Measurements from ENCODE around the gene CGRRF1.

CGRRF1 gene

DNA sequence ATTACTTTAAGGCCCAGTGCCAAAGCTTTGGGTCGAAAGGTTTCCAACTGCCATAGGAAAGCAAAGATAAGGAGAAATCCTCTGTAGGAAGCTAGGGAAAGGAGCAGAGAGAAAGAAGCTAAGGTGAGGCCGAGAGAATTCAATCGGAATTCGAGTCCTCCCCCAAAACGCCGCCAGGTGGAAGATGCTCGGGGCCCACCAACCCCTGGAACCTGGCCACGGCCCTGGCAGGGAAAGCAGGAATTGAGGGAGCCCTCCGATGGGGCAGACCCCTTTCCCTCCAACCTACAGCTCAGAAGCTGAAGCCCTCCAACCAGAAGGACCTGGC, 21.4 kb upstream of the CGRRF1 start (continued):
- TF ChIP-seq, protein P1, sequence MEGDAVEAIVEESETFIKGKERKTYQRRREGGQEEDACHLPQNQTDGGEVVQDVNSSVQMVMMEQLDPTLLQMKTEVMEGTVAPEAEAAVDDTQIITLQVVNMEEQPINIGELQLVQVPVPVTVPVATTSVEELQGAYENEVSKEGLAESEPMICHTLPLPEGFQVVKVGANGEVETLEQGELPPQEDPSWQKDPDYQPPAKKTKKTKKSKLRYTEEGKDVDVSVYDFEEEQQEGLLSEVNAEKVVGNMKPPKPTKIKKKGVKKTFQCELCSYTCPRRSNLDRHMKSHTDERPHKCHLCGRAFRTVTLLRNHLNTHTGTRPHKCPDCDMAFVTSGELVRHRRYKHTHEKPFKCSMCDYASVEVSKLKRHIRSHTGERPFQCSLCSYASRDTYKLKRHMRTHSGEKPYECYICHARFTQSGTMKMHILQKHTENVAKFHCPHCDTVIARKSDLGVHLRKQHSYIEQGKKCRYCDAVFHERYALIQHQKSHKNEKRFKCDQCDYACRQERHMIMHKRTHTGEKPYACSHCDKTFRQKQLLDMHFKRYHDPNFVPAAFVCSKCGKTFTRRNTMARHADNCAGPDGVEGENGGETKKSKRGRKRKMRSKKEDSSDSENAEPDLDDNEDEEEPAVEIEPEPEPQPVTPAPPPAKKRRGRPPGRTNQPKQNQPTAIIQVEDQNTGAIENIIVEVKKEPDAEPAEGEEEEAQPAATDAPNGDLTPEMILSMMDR (tag by site-specific recombination; IDR thresholded peaks at IDR 0.05): 0 out of 2 replicates have a peak, but pooled peaks have one; percentile 30
- no peak for TF ChIP-seq ZNF776 (tag by site-specific recombination; IDR thresholded peaks at IDR 0.05; ENCODE audit: borderline replicate concordance)
- TF ChIP-seq ZBTB1 (tag by site-specific recombination; IDR thresholded peaks at IDR 0.05): no peak
- TF ChIP-seq, protein P2, sequence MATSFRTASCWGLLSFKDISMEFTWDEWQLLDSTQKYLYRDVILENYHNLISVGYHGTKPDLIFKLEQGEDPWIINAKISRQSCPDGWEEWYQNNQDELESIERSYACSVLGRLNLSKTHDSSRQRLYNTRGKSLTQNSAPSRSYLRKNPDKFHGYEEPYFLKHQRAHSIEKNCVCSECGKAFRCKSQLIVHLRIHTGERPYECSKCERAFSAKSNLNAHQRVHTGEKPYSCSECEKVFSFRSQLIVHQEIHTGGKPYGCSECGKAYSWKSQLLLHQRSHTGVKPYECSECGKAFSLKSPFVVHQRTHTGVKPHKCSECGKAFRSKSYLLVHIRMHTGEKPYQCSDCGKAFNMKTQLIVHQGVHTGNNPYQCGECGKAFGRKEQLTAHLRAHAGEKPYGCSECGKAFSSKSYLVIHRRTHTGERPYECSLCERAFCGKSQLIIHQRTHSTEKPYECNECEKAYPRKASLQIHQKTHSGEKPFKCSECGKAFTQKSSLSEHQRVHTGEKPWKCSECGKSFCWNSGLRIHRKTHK (tag by site-specific recombination; IDR thresholded peaks at IDR 0.05): no peak
- TF ChIP-seq TRIM28 (IDR thresholded peaks at IDR 0.05; ENCODE audit: borderline replicate concordance, low read length): no peak
- TF ChIP-seq ZNF548 (tag by site-specific recombination; IDR thresholded peaks at IDR 0.05): no peak
- TF ChIP-seq GLIS2 (tag by site-specific recombination; IDR thresholded peaks at IDR 0.05): no peak
- no peak for TF ChIP-seq ZNF175 (tag by site-specific recombination; IDR thresholded peaks at IDR 0.05)
- TF ChIP-seq, protein P3, sequence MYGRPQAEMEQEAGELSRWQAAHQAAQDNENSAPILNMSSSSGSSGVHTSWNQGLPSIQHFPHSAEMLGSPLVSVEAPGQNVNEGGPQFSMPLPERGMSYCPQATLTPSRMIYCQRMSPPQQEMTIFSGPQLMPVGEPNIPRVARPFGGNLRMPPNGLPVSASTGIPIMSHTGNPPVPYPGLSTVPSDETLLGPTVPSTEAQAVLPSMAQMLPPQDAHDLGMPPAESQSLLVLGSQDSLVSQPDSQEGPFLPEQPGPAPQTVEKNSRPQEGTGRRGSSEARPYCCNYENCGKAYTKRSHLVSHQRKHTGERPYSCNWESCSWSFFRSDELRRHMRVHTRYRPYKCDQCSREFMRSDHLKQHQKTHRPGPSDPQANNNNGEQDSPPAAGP (tag by site-specific recombination; IDR thresholded peaks at IDR 0.05): no peak

DNA sequence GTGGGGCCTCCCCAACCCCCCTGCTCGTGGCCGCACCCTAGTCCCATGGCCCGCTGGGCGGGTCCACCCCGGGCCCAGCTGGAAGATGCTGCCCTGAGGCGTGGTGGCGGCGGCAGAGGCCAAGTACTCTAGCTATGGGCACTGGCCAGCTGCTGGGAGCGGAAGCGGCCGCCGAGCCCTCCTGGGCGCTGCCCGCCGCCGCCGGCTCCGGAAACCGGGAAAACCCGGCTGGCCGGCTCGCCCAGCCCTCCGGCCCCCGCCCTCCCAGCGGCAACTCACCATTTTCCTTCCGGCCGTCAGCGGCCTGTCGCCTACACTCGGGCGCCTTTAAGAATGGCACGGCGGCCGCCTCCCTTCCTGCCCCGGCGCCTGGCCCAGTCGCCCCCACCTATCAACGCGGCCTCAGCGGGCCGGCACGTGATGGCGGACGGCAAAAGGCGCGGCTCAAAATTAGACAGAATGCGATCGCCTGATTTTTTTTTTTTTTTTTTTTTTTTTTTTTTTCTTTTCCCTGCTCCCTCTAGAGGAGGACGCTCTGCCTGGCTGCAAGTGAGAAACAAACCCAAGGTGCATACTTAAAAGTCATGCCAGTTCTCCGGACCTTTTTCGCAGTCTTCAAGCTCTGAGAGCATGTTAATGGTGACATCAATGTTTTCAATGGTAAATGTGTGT, 20.9 kb upstream of the CGRRF1 start, which contains the start of gene GMFB:
GMFB (minus strand) TSS at position 335 of the 672 bp plus-strand sequence; CDS start at position 282, 53 bp downstream.
- Histone ChIP-seq H3K36me3 (ENCODE audit: control insufficient read depth in 2 of 2, insufficient read depth in 1 of 2, low read length in 2 of 2) (no peaks in the 10 kb centered on the region; a peak in 1 of 3 replicates), H3K4me1 (ENCODE audit: control insufficient read depth, insufficient read depth, low read length) (peaks cover 15% of the 10 kb centered on the region), H3K9me3 (ENCODE audit: control insufficient read depth, insufficient read depth, low read depth, low read length) (no peaks in the 10 kb centered on the region), H3K4me3 (ENCODE audit: low read depth, low read length) (peak within 1 kb of the TSS; percentile 95), H3K27ac (ENCODE audit: extremely low read depth, low read depth, low read length) (peak within 1 kb of the TSS; percentile 87)
- ChIA-PET CTCF (interaction anchor here (0.5 to 2.1 kb wide), 7 partner anchors 15 to 315 kb away, joined by 3 to 4 read pairs (median 3); no protein-coding TSS in a partner anchor), POLR2A (interaction anchor here (0.7 to 1.2 kb wide), 5 partner anchors 24 to 538 kb away, joined by 3 to 7 read pairs (median 5); partner anchors contain the start of genes CDKN3, SOCS4 and WDHD1)
- TF ChIP-seq KLF10 (tag by site-specific recombination; IDR thresholded peaks at IDR 0.05) (peak; percentile 70), KLF9 (tag by site-specific recombination; IDR thresholded peaks at IDR 0.05; ENCODE audit: low read depth) (peak; percentile 25; the same call in 1 of the 2 replicates), EGR2 (tag by site-specific recombination; IDR thresholded peaks at IDR 0.05; ENCODE audit: low read depth) (peak; percentile 40; the same call in 1 of the 2 replicates), ZXDB (tag by site-specific recombination; IDR thresholded peaks at IDR 0.05) (peak; percentile 72), ZSCAN30 (tag by site-specific recombination; IDR thresholded peaks at IDR 0.05) (peak; percentile 53), ZNF341 (tag by site-specific recombination; IDR thresholded peaks at IDR 0.05; ENCODE audit: low read depth) (peak; percentile 73), YY1 (tag by site-specific recombination; IDR thresholded peaks at IDR 0.05) (peak; percentile 67), TRIM28 (IDR thresholded peaks at IDR 0.05; ENCODE audit: borderline replicate concordance, low read length) (no peak), KLF1 (tag by site-specific recombination; IDR thresholded peaks at IDR 0.05) (peak; percentile 73), ZNF777 (tag by site-specific recombination; IDR thresholded peaks at IDR 0.05; ENCODE audit: borderline replicate concordance) (no peak), KLF16 (tag by site-specific recombination; IDR thresholded peaks at IDR 0.05) (peak; percentile 39; the same call in 1 of the 2 replicates), ZNF596 (tag by site-specific recombination; IDR thresholded peaks at IDR 0.05) (no peak)
- TF ChIP-seq, protein P4, sequence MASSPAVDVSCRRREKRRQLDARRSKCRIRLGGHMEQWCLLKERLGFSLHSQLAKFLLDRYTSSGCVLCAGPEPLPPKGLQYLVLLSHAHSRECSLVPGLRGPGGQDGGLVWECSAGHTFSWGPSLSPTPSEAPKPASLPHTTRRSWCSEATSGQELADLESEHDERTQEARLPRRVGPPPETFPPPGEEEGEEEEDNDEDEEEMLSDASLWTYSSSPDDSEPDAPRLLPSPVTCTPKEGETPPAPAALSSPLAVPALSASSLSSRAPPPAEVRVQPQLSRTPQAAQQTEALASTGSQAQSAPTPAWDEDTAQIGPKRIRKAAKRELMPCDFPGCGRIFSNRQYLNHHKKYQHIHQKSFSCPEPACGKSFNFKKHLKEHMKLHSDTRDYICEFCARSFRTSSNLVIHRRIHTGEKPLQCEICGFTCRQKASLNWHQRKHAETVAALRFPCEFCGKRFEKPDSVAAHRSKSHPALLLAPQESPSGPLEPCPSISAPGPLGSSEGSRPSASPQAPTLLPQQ (tag by site-specific recombination; IDR thresholded peaks at IDR 0.05): peak; percentile 70
- TF ChIP-seq, protein P5, sequence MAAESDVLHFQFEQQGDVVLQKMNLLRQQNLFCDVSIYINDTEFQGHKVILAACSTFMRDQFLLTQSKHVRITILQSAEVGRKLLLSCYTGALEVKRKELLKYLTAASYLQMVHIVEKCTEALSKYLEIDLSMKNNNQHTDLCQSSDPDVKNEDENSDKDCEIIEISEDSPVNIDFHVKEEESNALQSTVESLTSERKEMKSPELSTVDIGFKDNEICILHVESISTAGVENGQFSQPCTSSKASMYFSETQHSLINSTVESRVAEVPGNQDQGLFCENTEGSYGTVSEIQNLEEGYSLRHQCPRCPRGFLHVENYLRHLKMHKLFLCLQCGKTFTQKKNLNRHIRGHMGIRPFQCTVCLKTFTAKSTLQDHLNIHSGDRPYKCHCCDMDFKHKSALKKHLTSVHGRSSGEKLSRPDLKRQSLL (tag by site-specific recombination; IDR thresholded peaks at IDR 0.05): 0 out of 2 replicates have a peak, but pooled peaks have one; percentile 6
- TF ChIP-seq, protein P6, sequence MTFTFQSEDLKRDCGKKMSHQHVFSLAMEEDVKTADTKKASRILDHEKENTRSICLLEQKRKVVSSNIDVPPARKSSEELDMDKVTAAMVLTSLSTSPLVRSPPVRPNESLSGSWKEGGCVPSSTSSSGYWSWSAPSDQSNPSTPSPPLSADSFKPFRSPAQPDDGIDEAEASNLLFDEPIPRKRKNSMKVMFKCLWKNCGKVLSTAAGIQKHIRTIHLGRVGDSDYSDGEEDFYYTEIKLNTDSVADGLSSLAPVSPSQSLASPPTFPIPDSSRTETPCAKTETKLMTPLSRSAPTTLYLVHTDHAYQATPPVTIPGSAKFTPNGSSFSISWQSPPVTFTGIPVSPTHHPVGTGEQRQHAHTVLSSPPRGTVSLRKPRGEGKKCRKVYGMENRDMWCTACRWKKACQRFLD (tag by site-specific recombination; IDR thresholded peaks at IDR 0.05): no peak
- TF ChIP-seq, protein P3 (tag by site-specific recombination; IDR thresholded peaks at IDR 0.05): no peak; the same call in 1 of the 2 replicates
